Naive thymus-derived CD4-positive, alpha-beta T cell (primary cell): ENCODE measurements around the gene MPLKIP. TPM values are rescaled to one million over a fixed set of nuclear protein-coding genes. Genes with fewer than 3 reads are reported as not detected.
"Not testable (repeated sequence)": the region's sequence is repeated elsewhere in the genome, so short reads cannot be mapped to it uniquely, and the experiment has no call there.

ENCODE experiments used
- ATAC-seq: fragments of 150-1000 bp; cut with Tn5 transposase; 2 replicates; pipeline ENCODE4 v1.10.0; 2021; ENCODE audit warnings: mild to moderate bottlenecking, moderate library complexity
- CTCF ChIA-PET: fragments of 350-600 bp; sonication (Branson Sonifier 250); formaldehyde crosslinking; loops from one replicate; lab custom pipeline; 2021; ENCODE audit warnings: antibody characterized with exemption; lab: Charles Lee
- POLR2A ChIA-PET: fragments of 350-600 bp; sonication (Branson Sonifier 250); formaldehyde crosslinking; loops from one replicate; lab custom pipeline; 2021; ENCODE audit warnings: antibody characterized with exemption, inconsistent platforms; lab: Charles Lee
- DNase-seq, 9 donors: peaks; one replicate each; pipeline versions ENCODE4 v3.0.0 to v3.0.0-alpha.2; 2020 to 2022; ENCODE audit warnings: mixed read lengths in 1 of 9
- H3K27ac ChIP-seq: one replicate; pipeline ENCODE4 v1.7.0; 2013; ENCODE audit warnings: mild to moderate bottlenecking, low read depth, low read length, moderate library complexity
- H3K27me3 ChIP-seq, 2 donors: one replicate each; pipeline ENCODE4 v1.7.0; 2013; ENCODE audit warnings: low read length in 2 of 2, mild to moderate bottlenecking in 2 of 2, moderate library complexity in 2 of 2; ENCODE audit not compliant: control insufficient read depth in 2 of 2, insufficient read depth in 2 of 2
- H3K36me3 ChIP-seq, 3 experiments: 1 replicate in 2 of 3; 2 replicates in 1 of 3; pipeline ENCODE4 v1.7.0; 2013; ENCODE audit warnings: low read length in 3 of 3, mild to moderate bottlenecking in 3 of 3, moderate library complexity in 1 of 3; ENCODE audit not compliant: insufficient read depth in 3 of 3, control insufficient read depth in 2 of 3
- H3K4me1 ChIP-seq, 2 donors: one replicate each; pipeline ENCODE4 v1.7.0; 2013; ENCODE audit warnings: low read length in 2 of 2, mild to moderate bottlenecking in 2 of 2, moderate library complexity in 1 of 2; ENCODE audit not compliant: control insufficient read depth in 2 of 2, insufficient read depth in 2 of 2
- H3K4me3 ChIP-seq: 2 replicates; pipeline ENCODE4 v1.7.0; 2013; ENCODE audit warnings: mild to moderate bottlenecking, low read length
- H3K9me3 ChIP-seq, 3 experiments: 1 replicate in 2 of 3; 2 replicates in 1 of 3; pipeline ENCODE4 v1.7.0; 2013; ENCODE audit warnings: low read length in 3 of 3; ENCODE audit not compliant: control insufficient read depth in 2 of 3
- H3K27ac Mint-ChIP-seq, 9 donors: one replicate each; pipeline ENCODE4 v1.8.0; 2020 to 2022; ENCODE audit warnings: mixed read lengths in 9 of 9, mild to moderate bottlenecking in 8 of 9, moderate library complexity in 5 of 9, inconsistent platforms in 2 of 9
- H3K27me3 Mint-ChIP-seq, 5 donors: one replicate each; pipeline ENCODE4 v1.8.0; 2021 to 2022; ENCODE audit warnings: mixed read lengths in 5 of 5, mild to moderate bottlenecking in 1 of 5
- H3K36me3 Mint-ChIP-seq, 5 donors: one replicate each; pipeline ENCODE4 v1.8.0; 2020 to 2022; ENCODE audit warnings: mixed read lengths in 5 of 5, mild to moderate bottlenecking in 3 of 5, inconsistent platforms in 1 of 5
- H3K4me1 Mint-ChIP-seq, 7 donors: one replicate each; pipeline ENCODE4 v1.8.0; 2020 to 2022; ENCODE audit warnings: mixed read lengths in 7 of 7, mild to moderate bottlenecking in 3 of 7, inconsistent platforms in 1 of 7
- H3K4me3 Mint-ChIP-seq, 10 donors: one replicate each; pipeline ENCODE4 v1.8.0; 2020 to 2022; ENCODE audit warnings: mild to moderate bottlenecking in 10 of 10, mixed read lengths in 10 of 10, moderate library complexity in 6 of 10, inconsistent platforms in 2 of 10
- H3K9me3 Mint-ChIP-seq, 11 donors: one replicate each; pipeline ENCODE4 v1.8.0; 2020 to 2022; ENCODE audit warnings: mixed read lengths in 11 of 11, mild to moderate bottlenecking in 4 of 11, inconsistent platforms in 1 of 11, moderate library complexity in 1 of 11
- intact Hi-C, 2 donors: fragments of 100-400 bp; cut with micrococcal nuclease; formaldehyde crosslinking; loops; one replicate each; pipeline ENCODE4 v1.15.1; 2023
- polyA plus RNA-seq, 2 donors: library from polyadenylated mRNA; unstranded; fragments of 300-500 nt; fragmentation: Illumina TruSeq; gene quantifications; one replicate each; pipeline ENCODE4 v1.2.3, GENCODE V29; 2021
- total RNA-seq, 6 experiments: library from RNA in 5 of 6; stranded (reverse) in 5 of 6; gene quantifications; 1 replicate in 5 of 6; 2 replicates in 1 of 6; pipeline ENCODE4 v1.2.3 and lab custom pipeline; 2021 to 2026

Gene MPLKIP
- total and polyA plus RNA-seq, 7 experiments from 2014 or later: 17.2 to 68.6 (median 38.4) TPM

- intact Hi-C loops, DNase-seq, H3K4me3 ChIP-seq, H3K9me3 ChIP-seq, H3K4me1 ChIP-seq, ATAC-seq, H3K36me3 Mint-ChIP-seq, H3K9me3 Mint-ChIP-seq, H3K27ac ChIP-seq, H3K36me3 ChIP-seq, H3K27me3 ChIP-seq, CTCF ChIA-PET, H3K27ac Mint-ChIP-seq, POLR2A ChIA-PET, H3K4me3 Mint-ChIP-seq, H3K27me3 Mint-ChIP-seq, H3K4me1 Mint-ChIP-seq: not testable (repeated sequence)
Observed at GRCh38 chr7:40168266-40168665, 33.8 kb upstream of the MPLKIP start.

GRCh38 chr7:40167291-40167690 lies 32.9 kb upstream of the MPLKIP start:
- DNase-seq: no peak
- no peaks in the 10 kb centered on the region for H3K36me3 ChIP-seq
- CTCF ChIA-PET: no interaction called here
- no peaks in the 10 kb centered on the region for H3K9me3 ChIP-seq
- H3K4me1 Mint-ChIP-seq: no peaks in the 10 kb centered on the region
- no peak overlapping the region for H3K27ac ChIP-seq
- no peaks in the 10 kb centered on the region for H3K4me1 ChIP-seq
- H3K4me3 Mint-ChIP-seq: no peak overlapping the region
- intact Hi-C loops: no loop called here
- no peak for ATAC-seq
- H3K27me3 ChIP-seq: no peaks in the 10 kb centered on the region
- H3K36me3 Mint-ChIP-seq: peaks cover 0 to 7% (median 0%) of the 10 kb centered on the region in 5 donors
- peaks cover 0 to 2% (median 0%) of the 10 kb centered on the region in 11 donors for H3K9me3 Mint-ChIP-seq
- H3K27ac Mint-ChIP-seq: no peak overlapping the region
- peaks cover 0 to 2% (median 0%) of the 10 kb centered on the region in 5 donors for H3K27me3 Mint-ChIP-seq
- POLR2A ChIA-PET: no interaction called here
- no peak overlapping the region for H3K4me3 ChIP-seq

DNA sequence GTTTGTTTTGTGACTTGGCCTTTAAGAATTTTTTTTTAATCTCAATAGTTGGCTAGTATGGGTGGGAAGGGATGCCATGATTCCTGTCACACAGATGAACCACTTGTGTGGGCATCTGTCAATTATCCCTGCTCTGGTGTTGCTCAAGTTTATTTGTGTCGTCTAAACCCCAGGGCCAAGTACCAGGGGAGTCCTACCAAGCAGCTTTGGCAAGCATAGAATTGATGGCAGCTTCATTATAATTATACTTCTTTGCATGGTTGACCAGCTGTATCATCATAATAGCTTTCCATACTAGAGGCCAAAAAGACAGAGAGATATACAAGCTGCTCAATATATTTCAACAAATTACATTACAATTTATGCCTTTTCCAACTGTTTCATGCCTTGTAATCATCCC lies 30.8 kb upstream of the MPLKIP start:
- Mint-ChIP-seq H3K4me1 (no peaks in the 10 kb centered on the region), H3K9me3 (peaks cover 0 to 2% (median 0%) of the 10 kb centered on the region in 11 donors), H3K36me3 (peaks cover 0 to 7% (median 0%) of the 10 kb centered on the region in 5 donors), H3K27me3 (no peaks in the 10 kb centered on the region), H3K27ac (no peak overlapping the region), H3K4me3 (no peak overlapping the region)
- intact Hi-C loops: no loop called here
- ATAC-seq: no peak
- Histone ChIP-seq H3K27ac (no peak overlapping the region), H3K36me3 (no peaks in the 10 kb centered on the region), H3K27me3 (no peaks in the 10 kb centered on the region), H3K9me3 (no peaks in the 10 kb centered on the region), H3K4me3 (no peak overlapping the region), H3K4me1 (no peaks in the 10 kb centered on the region)
- CTCF ChIA-PET: no interaction called here
- POLR2A ChIA-PET: no interaction called here
- no peak for DNase-seq

- DNase-seq (no peak), ATAC-seq (no peak)
- Mint-ChIP-seq H3K4me1 (no peaks in the 10 kb centered on the region), H3K27ac (no peak overlapping the region), H3K9me3 (no peaks in the 10 kb centered on the region), H3K27me3 (no peaks in the 10 kb centered on the region), H3K36me3 (peaks cover 0 to 5% (median 0%) of the 10 kb centered on the region in 5 donors), H3K4me3 (no peak overlapping the region)
- CTCF ChIA-PET: no interaction called here
- POLR2A ChIA-PET: no interaction called here
- Histone ChIP-seq H3K4me1 (no peaks in the 10 kb centered on the region), H3K27ac (no peak overlapping the region), H3K27me3 (no peaks in the 10 kb centered on the region), H3K36me3 (no peaks in the 10 kb centered on the region), H3K9me3 (no peaks in the 10 kb centered on the region), H3K4me3 (no peak overlapping the region)
- intact Hi-C loops: no loop called here
Observed at GRCh38 chr7:40162516-40162915, 28.1 kb upstream of the MPLKIP start.

DNA sequence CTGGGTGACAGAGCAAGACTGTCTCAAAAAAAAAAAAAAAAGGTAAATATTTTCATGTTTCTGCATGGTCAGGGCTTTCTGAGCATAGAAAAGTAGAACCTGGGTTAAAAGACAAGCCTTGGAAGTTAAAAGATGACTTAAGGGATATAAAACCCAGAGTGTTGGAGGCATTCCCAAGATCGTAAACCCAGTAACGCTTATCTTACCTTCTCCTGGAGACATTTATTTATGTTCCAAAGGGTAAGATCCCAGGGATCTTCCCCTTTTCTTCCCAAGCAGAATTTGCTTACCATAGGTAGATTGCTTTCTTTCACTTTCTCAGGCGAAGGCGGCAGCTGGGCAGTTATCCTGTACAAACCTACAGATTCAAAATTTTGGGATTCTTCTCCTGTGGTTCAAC lies 22.6 kb upstream of the MPLKIP start:
- H3K27me3 Mint-ChIP-seq: peaks cover 0 to 3% (median 0%) of the 10 kb centered on the region in 5 donors
- DNase-seq (no peak), ATAC-seq (no peak)
- Histone ChIP-seq H3K9me3 (no peaks in the 10 kb centered on the region), H3K36me3 (no peaks in the 10 kb centered on the region), H3K27ac (no peak overlapping the region), H3K27me3 (no peaks in the 10 kb centered on the region), H3K4me3 (no peak overlapping the region), H3K4me1 (no peaks in the 10 kb centered on the region)
- H3K27ac Mint-ChIP-seq: no peak overlapping the region
- H3K36me3 Mint-ChIP-seq: no peaks in the 10 kb centered on the region
- no peak overlapping the region for H3K4me3 Mint-ChIP-seq
- intact Hi-C loops: no loop called here
- ChIA-PET POLR2A (no interaction called here), CTCF (no interaction called here)
- H3K9me3 Mint-ChIP-seq: no peaks in the 10 kb centered on the region
- no peaks in the 10 kb centered on the region for H3K4me1 Mint-ChIP-seq

DNA sequence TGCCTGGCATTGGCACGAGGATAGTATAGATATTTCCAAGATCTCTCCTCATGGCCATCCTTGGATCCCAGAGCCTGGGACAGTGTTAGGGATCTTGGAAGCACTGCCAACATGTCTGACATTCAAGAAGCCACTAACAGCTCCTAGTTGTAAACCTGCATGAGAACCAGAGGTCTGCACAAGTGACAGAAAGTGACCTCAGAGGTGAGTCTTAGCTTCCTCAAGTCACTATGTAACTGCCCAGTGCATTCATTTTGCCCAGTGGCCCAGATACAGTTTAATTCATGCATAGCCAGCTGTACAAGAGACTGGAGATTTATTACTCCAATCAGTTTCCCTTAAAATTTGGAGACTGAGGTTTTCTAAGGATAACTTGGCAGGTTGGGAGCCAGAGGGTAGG lies 17.1 kb upstream of the MPLKIP start:
- peaks cover 0 to 4% (median 0%) of the 10 kb centered on the region in 11 donors for H3K9me3 Mint-ChIP-seq
- peaks cover 0 to 5% (median 3%) of the 10 kb centered on the region in 5 donors for H3K36me3 Mint-ChIP-seq
- CTCF ChIA-PET: no interaction called here
- peaks cover 0 to 3% (median 0%) of the 10 kb centered on the region in 7 donors for H3K4me1 Mint-ChIP-seq
- Histone ChIP-seq H3K36me3 (no peaks in the 10 kb centered on the region), H3K9me3 (no peaks in the 10 kb centered on the region), H3K27ac (no peak overlapping the region), H3K4me1 (no peaks in the 10 kb centered on the region), H3K27me3 (no peaks in the 10 kb centered on the region), H3K4me3 (no peak overlapping the region)
- intact Hi-C loops: no loop called here
- ATAC-seq: no peak
- POLR2A ChIA-PET: no interaction called here
- no peak overlapping the region for H3K4me3 Mint-ChIP-seq
- DNase-seq: no peak
- H3K27me3 Mint-ChIP-seq: peaks cover 0 to 9% (median 6%) of the 10 kb centered on the region in 5 donors
- H3K27ac Mint-ChIP-seq: peak overlapping the region in 1 of 9 donors; percentile 77

DNA sequence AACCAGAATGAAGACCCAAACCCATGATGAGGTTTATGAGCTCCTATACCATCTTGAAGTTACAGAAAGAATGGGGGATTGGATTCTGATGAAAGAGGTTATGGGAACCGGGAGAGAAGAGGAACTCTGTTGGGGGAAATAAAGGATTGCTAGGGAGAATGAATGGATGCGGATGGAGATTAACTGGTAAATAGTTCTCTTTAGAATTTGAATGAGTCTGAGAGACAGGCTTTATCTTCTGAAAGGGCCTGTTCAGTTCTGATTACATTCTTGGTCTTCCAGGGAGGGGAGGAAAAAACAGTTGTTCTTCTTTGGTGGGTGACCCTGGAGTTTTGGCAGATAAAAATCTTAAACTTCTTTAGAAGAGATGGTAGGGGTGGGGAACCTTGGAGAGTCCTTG lies 14.2 kb upstream of the MPLKIP start:
- H3K27ac Mint-ChIP-seq: no peak overlapping the region
- Histone ChIP-seq H3K27me3 (no peaks in the 10 kb centered on the region), H3K27ac (no peak overlapping the region), H3K36me3 (no peaks in the 10 kb centered on the region), H3K4me1 (no peaks in the 10 kb centered on the region), H3K4me3 (no peak overlapping the region), H3K9me3 (no peaks in the 10 kb centered on the region)
- no peak overlapping the region for H3K4me3 Mint-ChIP-seq
- DNase-seq: no peak
- ATAC-seq: no peak
- ChIA-PET CTCF (no interaction called here), POLR2A (no interaction called here)
- H3K27me3 Mint-ChIP-seq: peaks cover 4 to 15% (median 7%) of the 10 kb centered on the region in 5 donors
- H3K4me1 Mint-ChIP-seq: peaks cover 0 to 3% (median 0%) of the 10 kb centered on the region in 7 donors
- peaks cover 0 to 4% (median 0%) of the 10 kb centered on the region in 11 donors for H3K9me3 Mint-ChIP-seq
- H3K36me3 Mint-ChIP-seq: peaks cover 0 to 9% (median 3%) of the 10 kb centered on the region in 5 donors
- intact Hi-C loops: no loop called here
